ENCODE data around the gene WNK2. TPM values are rescaled to one million over a fixed set of nuclear protein-coding genes. Genes with fewer than 3 reads are reported as not detected.

WNK2 gene
- total RNA-seq, 1 donor from 2014 or later, result 9.7 TPM

DNA sequence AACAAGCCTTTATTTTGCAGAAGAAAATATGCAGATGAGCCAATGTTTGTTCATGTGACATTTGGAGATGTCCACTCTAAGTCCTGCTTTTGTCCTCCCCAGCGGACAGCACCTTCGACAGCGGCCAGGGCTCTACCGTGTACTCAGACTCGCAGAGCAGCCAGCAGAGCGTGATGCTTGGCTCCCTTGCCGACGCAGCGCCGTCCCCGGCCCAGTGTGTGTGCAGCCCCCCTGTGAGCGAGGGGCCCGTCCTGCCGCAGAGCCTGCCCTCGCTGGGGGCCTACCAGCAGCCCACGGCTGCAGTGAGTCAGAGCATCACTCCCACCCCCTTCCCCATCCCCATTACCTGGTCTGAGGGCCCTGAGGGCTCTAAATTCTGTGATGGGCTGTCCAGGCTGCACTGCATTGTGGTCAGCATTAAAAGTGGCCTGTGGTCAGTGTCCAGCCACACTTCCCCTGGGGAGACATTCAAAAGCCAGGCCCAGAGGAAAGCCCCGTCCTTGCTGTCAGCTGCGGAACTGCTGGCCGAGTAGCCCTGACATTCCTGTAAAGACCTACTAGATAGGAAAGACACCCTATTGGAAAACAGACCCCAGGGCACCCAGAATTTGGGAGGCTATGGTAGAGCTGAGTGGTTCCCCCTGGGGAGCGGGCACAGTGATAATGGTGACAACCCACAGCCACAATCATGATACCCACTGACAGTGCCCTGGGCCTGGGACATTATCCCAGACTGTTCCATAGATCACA lies 69.0 kb downstream of the WNK2 start:
- TF ChIP-seq, protein P1, sequence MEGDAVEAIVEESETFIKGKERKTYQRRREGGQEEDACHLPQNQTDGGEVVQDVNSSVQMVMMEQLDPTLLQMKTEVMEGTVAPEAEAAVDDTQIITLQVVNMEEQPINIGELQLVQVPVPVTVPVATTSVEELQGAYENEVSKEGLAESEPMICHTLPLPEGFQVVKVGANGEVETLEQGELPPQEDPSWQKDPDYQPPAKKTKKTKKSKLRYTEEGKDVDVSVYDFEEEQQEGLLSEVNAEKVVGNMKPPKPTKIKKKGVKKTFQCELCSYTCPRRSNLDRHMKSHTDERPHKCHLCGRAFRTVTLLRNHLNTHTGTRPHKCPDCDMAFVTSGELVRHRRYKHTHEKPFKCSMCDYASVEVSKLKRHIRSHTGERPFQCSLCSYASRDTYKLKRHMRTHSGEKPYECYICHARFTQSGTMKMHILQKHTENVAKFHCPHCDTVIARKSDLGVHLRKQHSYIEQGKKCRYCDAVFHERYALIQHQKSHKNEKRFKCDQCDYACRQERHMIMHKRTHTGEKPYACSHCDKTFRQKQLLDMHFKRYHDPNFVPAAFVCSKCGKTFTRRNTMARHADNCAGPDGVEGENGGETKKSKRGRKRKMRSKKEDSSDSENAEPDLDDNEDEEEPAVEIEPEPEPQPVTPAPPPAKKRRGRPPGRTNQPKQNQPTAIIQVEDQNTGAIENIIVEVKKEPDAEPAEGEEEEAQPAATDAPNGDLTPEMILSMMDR (IDR thresholded peaks at IDR 0.05; ENCODE audit: insufficient read depth, low read length, poor library complexity, severe bottlenecking), result no peak
- Histone ChIP-seq H3K36me3 (ENCODE audit: control insufficient read depth, insufficient read depth, low read length) (no peaks in the 10 kb centered on the region), H3K27me3 (ENCODE audit: control insufficient read depth, insufficient read depth, low read length) (peaks cover 5% of the 10 kb centered on the region), H3K4me3 (ENCODE audit: low read depth, low read length) (no peak overlapping the region)
- DNase-seq (ENCODE audit: low read depth), result no peak

DNA sequence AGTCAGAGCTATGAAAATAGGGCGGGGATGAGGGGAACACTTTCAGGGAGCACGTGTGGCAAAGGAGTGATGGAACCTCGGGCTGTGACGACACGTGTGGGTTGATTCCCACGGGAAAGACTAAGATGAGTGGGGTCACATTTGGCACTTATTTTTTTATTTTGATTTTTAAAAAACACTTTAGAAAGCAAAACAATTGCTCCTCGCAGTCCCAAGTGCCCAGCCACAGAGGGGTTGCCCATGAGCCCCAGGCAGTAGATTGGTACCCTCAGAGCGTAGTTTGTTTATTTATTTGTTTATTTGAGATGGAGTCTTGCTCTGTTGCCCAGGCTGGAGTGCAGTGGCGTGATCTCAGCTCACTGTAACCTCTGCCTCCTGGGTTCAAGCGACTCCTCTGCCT lies 69.7 kb downstream of the WNK2 start:
- Histone ChIP-seq H3K4me3 (ENCODE audit: low read depth, low read length) (no peak overlapping the region), H3K36me3 (ENCODE audit: control insufficient read depth, insufficient read depth, low read length) (no peaks in the 10 kb centered on the region), H3K27me3 (ENCODE audit: control insufficient read depth, insufficient read depth, low read length) (peaks cover 5% of the 10 kb centered on the region)
- TF ChIP-seq, protein P1 (IDR thresholded peaks at IDR 0.05; ENCODE audit: insufficient read depth, low read length, poor library complexity, severe bottlenecking), result no peak
- DNase-seq (ENCODE audit: low read depth), result no peak

DNA sequence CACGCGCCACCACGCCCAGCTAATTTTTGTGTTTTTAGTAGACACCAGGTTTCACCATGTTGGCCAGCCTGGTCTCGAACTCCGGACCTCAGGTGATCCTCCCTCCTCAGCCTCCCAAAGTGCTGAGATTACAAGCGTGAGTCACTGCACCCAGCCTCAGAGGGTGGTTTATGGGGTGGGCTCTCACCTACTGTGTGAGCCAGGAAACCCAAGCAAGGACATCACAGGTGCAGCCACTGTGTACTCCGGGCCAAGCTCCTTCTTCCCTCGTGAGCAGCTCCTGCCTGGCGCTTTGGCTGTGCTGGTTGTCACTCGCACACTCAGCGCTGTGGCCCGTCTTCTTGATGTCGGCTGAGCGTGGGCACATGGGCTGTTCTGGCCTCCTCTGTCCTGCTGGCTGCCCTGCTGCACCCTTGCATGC lies 70.1 kb downstream of the WNK2 start:
- H3K36me3 ChIP-seq (ENCODE audit: control insufficient read depth, insufficient read depth, low read length), result no peaks in the 10 kb centered on the region
- no peak overlapping the region for H3K4me3 ChIP-seq (ENCODE audit: low read depth, low read length)
- no peak for DNase-seq (ENCODE audit: low read depth)
- peaks cover 5% of the 10 kb centered on the region for H3K27me3 ChIP-seq (ENCODE audit: control insufficient read depth, insufficient read depth, low read length)
- TF ChIP-seq, protein P1 (IDR thresholded peaks at IDR 0.05; ENCODE audit: insufficient read depth, low read length, poor library complexity, severe bottlenecking), result no peak

DNA sequence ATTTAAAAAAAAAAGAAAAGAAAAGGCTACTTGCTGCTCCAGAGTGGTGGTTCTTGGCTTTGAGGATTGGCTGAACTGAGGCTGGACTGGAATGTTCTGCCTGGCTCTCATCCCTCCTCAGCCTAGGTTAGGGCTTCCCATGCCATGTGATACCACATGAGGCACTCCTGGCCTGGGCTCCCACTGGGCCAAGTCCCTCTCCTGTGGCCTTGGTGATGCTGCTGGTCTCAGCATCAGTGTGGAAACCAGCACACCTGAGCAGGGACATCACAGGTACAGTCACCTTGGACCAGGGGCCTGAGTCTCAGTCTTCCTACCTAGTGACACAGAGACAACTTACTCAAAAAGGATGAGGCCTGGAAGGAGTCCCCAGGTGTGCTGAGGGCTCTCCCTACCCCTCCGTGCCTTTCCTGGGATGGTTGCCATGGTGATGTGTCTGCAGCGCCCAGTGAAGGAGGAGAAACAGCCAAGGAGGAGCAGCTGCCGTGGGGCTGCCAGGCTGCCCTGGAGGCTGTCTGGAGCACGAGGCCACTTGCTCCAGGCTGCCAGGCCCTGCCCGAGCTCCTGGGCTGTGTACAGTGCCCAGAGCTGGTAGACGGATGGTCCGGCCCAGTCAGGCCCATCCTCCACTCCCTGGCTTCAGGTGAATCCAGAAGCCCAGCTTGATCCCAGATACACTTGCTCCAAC lies 71.0 kb downstream of the WNK2 start:
- H3K27me3 ChIP-seq (ENCODE audit: control insufficient read depth, insufficient read depth, low read length), result peaks cover 5% of the 10 kb centered on the region
- no peak overlapping the region for H3K4me3 ChIP-seq (ENCODE audit: low read depth, low read length)
- DNase-seq (ENCODE audit: low read depth), result no peak
- H3K36me3 ChIP-seq (ENCODE audit: control insufficient read depth, insufficient read depth, low read length), result no peaks in the 10 kb centered on the region
- TF ChIP-seq, protein P1 (IDR thresholded peaks at IDR 0.05; ENCODE audit: insufficient read depth, low read length, poor library complexity, severe bottlenecking), result no peak

DNA sequence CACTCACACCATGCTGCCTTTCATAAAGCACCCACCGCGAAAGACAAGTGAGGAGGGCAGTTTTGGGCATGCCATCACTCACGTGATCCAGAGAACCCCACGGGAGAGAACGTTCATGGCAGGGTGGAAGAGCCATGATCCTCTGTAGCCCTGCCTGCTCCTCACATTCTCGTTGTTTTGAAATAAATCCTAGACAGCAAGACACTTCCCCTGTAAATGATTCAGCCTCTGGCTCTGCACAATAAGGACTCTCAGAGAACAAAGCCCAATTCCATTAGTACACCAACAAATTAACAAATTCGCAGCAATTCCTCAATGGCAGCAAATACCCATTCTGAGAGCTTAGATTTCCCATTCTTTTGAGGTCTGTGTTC lies 71.5 kb downstream of the WNK2 start:
- Histone ChIP-seq H3K4me3 (ENCODE audit: low read depth, low read length) (no peak overlapping the region), H3K36me3 (ENCODE audit: control insufficient read depth, insufficient read depth, low read length) (no peaks in the 10 kb centered on the region), H3K27me3 (ENCODE audit: control insufficient read depth, insufficient read depth, low read length) (peaks cover 5% of the 10 kb centered on the region)
- TF ChIP-seq, protein P1 (IDR thresholded peaks at IDR 0.05; ENCODE audit: insufficient read depth, low read length, poor library complexity, severe bottlenecking), result no peak
- DNase-seq (ENCODE audit: low read depth), result no peak
